Measurements from ENCODE around the gene GALNTL6.

GRCh38 chr4:172619798-172620197, 806.6 kb downstream of the GALNTL6 start:
- TF ChIP-seq CTCF (conservative IDR thresholded peaks at IDR 0.05; ENCODE audit: low read length) (no peak), EZH2phosphoT487 (IDR thresholded peaks at IDR 0.05; ENCODE audit: borderline replicate concordance) (no peak)
